ENCODE data around the gene DTYMK.

Gene DTYMK

GRCh38 chr2:241708879-241709278, 22.3 kb upstream of the DTYMK start:
- no peak for TF ChIP-seq CTCF (IDR thresholded peaks at IDR 0.05; ENCODE audit: control insufficient read depth, insufficient read depth, low read depth, low read length, missing control alignments)
- no peak overlapping the region for H3K4me3 ChIP-seq (ENCODE audit: control insufficient read depth, low read depth, low read length)
- DNase-seq (ENCODE audit: low read depth), result no peak

GRCh38 chr2:241706537-241706936, 19.9 kb upstream of the DTYMK start:
- H3K4me3 ChIP-seq (ENCODE audit: control insufficient read depth, low read depth, low read length), result no peak overlapping the region
- no peak for DNase-seq (ENCODE audit: low read depth)
- no peak for TF ChIP-seq CTCF (IDR thresholded peaks at IDR 0.05; ENCODE audit: control insufficient read depth, insufficient read depth, low read depth, low read length, missing control alignments)

- peak overlapping the region; percentile 66 for H3K4me3 ChIP-seq (ENCODE audit: control insufficient read depth, low read depth, low read length)
- TF ChIP-seq CTCF (IDR thresholded peaks at IDR 0.05; ENCODE audit: control insufficient read depth, insufficient read depth, low read depth, low read length, missing control alignments), result no peak
- no peak for DNase-seq (ENCODE audit: low read depth)
These were observed 16.5 kb upstream of the DTYMK start for GRCh38 chr2:241703032-241703604.

GRCh38 chr2:241702155-241703031, 15.8 kb upstream of the DTYMK start:
- peak; percentile 26 for TF ChIP-seq CTCF (IDR thresholded peaks at IDR 0.05; ENCODE audit: control insufficient read depth, insufficient read depth, low read depth, low read length, missing control alignments)
- H3K4me3 ChIP-seq (ENCODE audit: control insufficient read depth, low read depth, low read length), result peak overlapping the region; percentile 66
- DNase-seq (ENCODE audit: low read depth), result no peak

- no peak for TF ChIP-seq CTCF (IDR thresholded peaks at IDR 0.05; ENCODE audit: control insufficient read depth, insufficient read depth, low read depth, low read length, missing control alignments)
- DNase-seq (ENCODE audit: low read depth), result no peak
- peak within 1 kb of the TSS; percentile 76 for H3K4me3 ChIP-seq (ENCODE audit: control insufficient read depth, low read depth, low read length)
These were observed 15.0 kb upstream of the DTYMK start, which contains the start of gene ING5 for GRCh38 chr2:241701399-241702154. ING5 (plus strand) TSS chr2:241702039; CDS start chr2:241702066, 27 bp downstream.

- no peak for DNase-seq (ENCODE audit: low read depth)
- TF ChIP-seq CTCF (IDR thresholded peaks at IDR 0.05; ENCODE audit: control insufficient read depth, insufficient read depth, low read depth, low read length, missing control alignments), result peak; percentile 41
- peak overlapping the region; percentile 76 for H3K4me3 ChIP-seq (ENCODE audit: control insufficient read depth, low read depth, low read length)
These were observed 14.5 kb upstream of the DTYMK start for GRCh38 chr2:241701149-241701398.
